MM.1S (cell line): ENCODE results near the gene TBC1D2.

Source experiments
- DNase-seq: peaks from one replicate; pipeline ENCODE4 v3.0.0-alpha.2; 2015
- H2AFZ ChIP-seq: fragments of 300-600 bp; sonication (generic); 2 replicates; pipeline ENCODE4 v1.6.0; 2016; ENCODE audit warnings: antibody characterized with exemption, low read length
- H3F3A ChIP-seq: fragments of 300-600 bp; sonication (generic); 2 replicates; pipeline ENCODE4 v1.6.1; 2016; ENCODE audit warnings: mild to moderate bottlenecking, antibody characterized with exemption, low read length, moderate library complexity, mixed read lengths; ENCODE audit not compliant: insufficient read depth
- H3K27ac ChIP-seq: fragments of 300-600 bp; sonication (generic); 2 replicates; pipeline ENCODE4 v1.5.1; 2016; ENCODE audit warnings: mild to moderate bottlenecking, low read length
- H3K27me3 ChIP-seq: fragments of 300-600 bp; sonication (generic); replicated peaks from 2 replicates; pipeline ENCODE4 v1.6.0; 2016; ENCODE audit warnings: low read length; ENCODE audit not compliant: insufficient read depth
- H3K36me3 ChIP-seq: fragments of 300-600 bp; sonication (generic); replicated peaks from 2 replicates; pipeline ENCODE4 v1.6.1; 2016; ENCODE audit warnings: mild to moderate bottlenecking, low read length, mixed read lengths; ENCODE audit not compliant: insufficient read depth
- H3K4me1 ChIP-seq: fragments of 300-600 bp; sonication (generic); 2 replicates; pipeline ENCODE4 v1.6.1; 2016; ENCODE audit warnings: low read length, mixed read lengths
- H3K4me2 ChIP-seq: fragments of 300-600 bp; sonication (generic); 2 replicates; pipeline ENCODE4 v1.6.0; 2016; ENCODE audit warnings: low read depth, low read length
- H3K4me3 ChIP-seq: fragments of 300-600 bp; sonication (generic); 2 replicates; pipeline ENCODE4 v1.5.1; 2016; ENCODE audit warnings: low read length, mixed read lengths
- H3K79me2 ChIP-seq: fragments of 300-600 bp; sonication (generic); 2 replicates; pipeline ENCODE4 v1.6.1; 2016; ENCODE audit warnings: mixed run types, low read length, mixed read lengths
- H3K9ac ChIP-seq: fragments of 300-600 bp; sonication (generic); 2 replicates; pipeline ENCODE4 v1.6.1; 2016; ENCODE audit warnings: low read length, mixed read lengths
- H3K9me2 ChIP-seq: fragments of 300-600 bp; sonication (generic); replicated peaks from 2 replicates; pipeline ENCODE4 v1.6.1; 2016; ENCODE audit warnings: mild to moderate bottlenecking, low read length, mixed read lengths; ENCODE audit not compliant: insufficient read depth
- H3K9me3 ChIP-seq: fragments of 300-600 bp; sonication (generic); replicated peaks from 2 replicates; pipeline ENCODE4 v1.6.1; 2016; ENCODE audit warnings: mild to moderate bottlenecking, low read length, mixed read lengths; ENCODE audit not compliant: insufficient read depth
- H4K20me1 ChIP-seq: fragments of 300-600 bp; sonication (generic); 2 replicates; pipeline ENCODE4 v1.6.1; 2016; ENCODE audit warnings: mild to moderate bottlenecking, low read length, moderate library complexity, mixed read lengths; ENCODE audit not compliant: insufficient read depth
- CTCF ChIP-seq: fragments of 300-600 bp; sonication (generic); IDR thresholded peaks from 2 replicates; pipeline ENCODE4 v1.5.1; 2016; ENCODE audit warnings: antibody characterized with exemption, low read length, mixed read lengths
- EZH2 ChIP-seq: fragments of 300-600 bp; sonication (generic); optimal IDR thresholded peaks from 2 replicates; pipeline ENCODE3; 2017; ENCODE audit warnings: low read depth, mild to moderate bottlenecking, antibody characterized with exemption, low read length, mixed read lengths
- EZH2phosphoT487 ChIP-seq: fragments of 300-600 bp; sonication (generic); IDR thresholded peaks from 2 replicates; pipeline ENCODE4 v1.6.1; 2018; ENCODE audit warnings: antibody characterized with exemption, low read length

Gene TBC1D2

GRCh38 chr9:98190757-98191105, 64.7 kb downstream of the TBC1D2 start:
- no peak for TF ChIP-seq EZH2phosphoT487
- no peak for TF ChIP-seq CTCF
- TF ChIP-seq EZH2: no peak

GRCh38 chr9:98189412-98189811, 66.0 kb downstream of the TBC1D2 start:
- H3K9me3 ChIP-seq: no peaks in the 10 kb centered on the region
- H3K9me2 ChIP-seq: no peaks in the 10 kb centered on the region
- H4K20me1 ChIP-seq: no peaks in the 10 kb centered on the region
- H2AFZ ChIP-seq: no peak overlapping the region
- H3K4me2 ChIP-seq: no peak overlapping the region
- H3K27ac ChIP-seq: no peak overlapping the region
- H3K36me3 ChIP-seq: no peaks in the 10 kb centered on the region
- no peak for TF ChIP-seq EZH2
- no peak for TF ChIP-seq CTCF
- no peak for TF ChIP-seq EZH2phosphoT487
- no peak for DNase-seq
- no peaks in the 10 kb centered on the region for H3K79me2 ChIP-seq
- H3K4me1 ChIP-seq: no peaks in the 10 kb centered on the region
- peaks cover 6% of the 10 kb centered on the region; the same call in 1 of the 2 replicates for H3F3A ChIP-seq
- peaks cover 11% of the 10 kb centered on the region for H3K27me3 ChIP-seq
- no peak overlapping the region for H3K4me3 ChIP-seq
- H3K9ac ChIP-seq: no peak overlapping the region

More at GRCh38 chr9:98190757-98191105, 64.7 kb downstream of the TBC1D2 start:
- no peak overlapping the region for H3K4me3 ChIP-seq
- no peaks in the 10 kb centered on the region for H3K9me3 ChIP-seq
- H3K9ac ChIP-seq: no peak overlapping the region
- no peaks in the 10 kb centered on the region for H4K20me1 ChIP-seq
- no peaks in the 10 kb centered on the region for H3K4me1 ChIP-seq
- H3K9me2 ChIP-seq: no peaks in the 10 kb centered on the region
- DNase-seq: no peak
- no peak overlapping the region for H3K4me2 ChIP-seq
- H3K79me2 ChIP-seq: no peaks in the 10 kb centered on the region
- H3K36me3 ChIP-seq: no peaks in the 10 kb centered on the region
- no peak overlapping the region for H3K27ac ChIP-seq
- H3K27me3 ChIP-seq: peaks cover 11% of the 10 kb centered on the region
- peaks cover 6% of the 10 kb centered on the region; the same call in 1 of the 2 replicates for H3F3A ChIP-seq
- no peak overlapping the region for H2AFZ ChIP-seq

GRCh38 chr9:98187926-98188325, 67.5 kb downstream of the TBC1D2 start:
- TF ChIP-seq EZH2: no peak
- TF ChIP-seq CTCF: no peak
- TF ChIP-seq EZH2phosphoT487: no peak

More at GRCh38 chr9:98187926-98188325, 67.5 kb downstream of the TBC1D2 start:
- no peaks in the 10 kb centered on the region for H3K36me3 ChIP-seq
- no peaks in the 10 kb centered on the region for H4K20me1 ChIP-seq
- H3K4me3 ChIP-seq: no peak overlapping the region
- H3K27ac ChIP-seq: no peak overlapping the region
- H3F3A ChIP-seq: peaks cover under 1% of the 10 kb centered on the region; the same call in 1 of the 2 replicates
- H3K4me1 ChIP-seq: no peaks in the 10 kb centered on the region
- H3K9me2 ChIP-seq: no peaks in the 10 kb centered on the region
- H3K79me2 ChIP-seq: no peaks in the 10 kb centered on the region
- no peak overlapping the region for H2AFZ ChIP-seq
- no peak for DNase-seq
- no peak overlapping the region for H3K9ac ChIP-seq
- H3K9me3 ChIP-seq: no peaks in the 10 kb centered on the region
- H3K27me3 ChIP-seq: peaks cover 11% of the 10 kb centered on the region
- H3K4me2 ChIP-seq: no peak overlapping the region
